Lower lobe of right lung (tissue), 2 donors: Measurements from ENCODE around the gene CLEC2L. TPM values are rescaled to one million over a fixed set of nuclear protein-coding genes. Genes with fewer than 3 reads are reported as not detected.

Experiments used
- ATAC-seq, 2 donors: fragments of 200-7000 bp; cut with Tn5 transposase; one replicate each; pipeline ENCODE4 v1.9.1; 2020 to 2022; ENCODE audit warnings: mild to moderate bottlenecking in 2 of 2, moderate library complexity in 2 of 2
- DNase-seq: peaks from one replicate; pipeline ENCODE4 v3.0.0-alpha.2; 2020
- H3K27ac ChIP-seq: fragments of 200-600 bp; one replicate; pipeline ENCODE4 v1.8.0; 2022
- H3K27me3 ChIP-seq: fragments of 200-600 bp; one replicate; pipeline ENCODE4 v1.8.0; 2022; ENCODE audit warnings: low read depth
- H3K36me3 ChIP-seq: fragments of 200-600 bp; one replicate; pipeline ENCODE4 v1.8.0; 2022; ENCODE audit warnings: mild to moderate bottlenecking
- H3K4me1 ChIP-seq: fragments of 200-600 bp; one replicate; pipeline ENCODE4 v1.8.0; 2022
- H3K4me3 ChIP-seq: fragments of 200-600 bp; one replicate; pipeline ENCODE4 v1.8.0; 2022; ENCODE audit warnings: mild to moderate bottlenecking
- H3K9me3 ChIP-seq: fragments of 200-600 bp; one replicate; pipeline ENCODE4 v1.8.0; 2022
- CTCF ChIP-seq: fragments of 200-600 bp; IDR thresholded peaks from one replicate; pipeline ENCODE4 v1.8.0; 2022; ENCODE audit warnings: antibody characterized with exemption, mild to moderate bottlenecking
- intact Hi-C: fragments of 100-400 bp; cut with DNase I; formaldehyde crosslinking; loops from one replicate; pipeline ENCODE4 v1.11.0; 2022
- total RNA-seq: library from RNA; stranded (reverse); fragmentation: NEBNext Ultra II Directional; extraction: Animal tissue kit (Norgen Biotek cat#: 25700); gene quantifications from one replicate; pipeline ENCODE4 v1.2.1, GENCODE V29; 2021
- donor health status: DM: no; HTN: yes; CAD: no; lungs with severe emphysema.

CLEC2L gene
- total RNA-seq, 1 donor from 2014 or later, result not detected

- ATAC-seq (no peak), DNase-seq (no peak)
- Histone ChIP-seq H3K4me3 (no peak overlapping the region), H3K27ac (no peak overlapping the region), H3K36me3 (peaks cover 58% of the 10 kb centered on the region), H3K27me3 (no peaks in the 10 kb centered on the region), H3K4me1 (peaks cover under 1% of the 10 kb centered on the region), H3K9me3 (no peaks in the 10 kb centered on the region)
- intact Hi-C loops, result no loop called here
- no peak for TF ChIP-seq CTCF
These were observed 46.6 kb downstream of the CLEC2L start for GRCh38 chr7:139570119-139570518.

DNA sequence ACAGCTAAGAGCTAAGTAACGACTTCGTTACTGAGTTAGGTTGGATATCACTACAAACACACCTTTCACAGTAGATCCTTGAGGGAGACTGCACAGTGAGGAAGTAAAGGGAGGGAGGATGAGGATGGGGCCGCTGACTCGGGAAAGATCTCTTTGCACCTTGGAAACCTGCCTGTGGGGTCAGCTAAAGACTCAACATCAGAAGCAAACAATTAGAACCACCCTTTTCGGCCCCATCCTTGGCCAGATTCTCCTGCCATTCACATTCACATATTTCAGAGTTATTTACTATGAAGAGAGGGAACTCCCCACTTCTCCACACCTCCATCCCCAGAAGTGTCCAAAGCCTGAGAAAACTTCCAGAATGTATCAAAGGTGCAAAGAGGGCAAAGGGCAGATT is 47.1 kb downstream of the CLEC2L start:
- TF ChIP-seq CTCF, result no peak
- intact Hi-C loops, result no loop called here
- no peak overlapping the region for H3K4me3 ChIP-seq
- H3K4me1 ChIP-seq, result no peaks in the 10 kb centered on the region
- H3K36me3 ChIP-seq, result peaks cover 63% of the 10 kb centered on the region
- H3K27ac ChIP-seq, result no peak overlapping the region
- no peak for DNase-seq
- H3K9me3 ChIP-seq, result no peaks in the 10 kb centered on the region
- no peak for ATAC-seq
- H3K27me3 ChIP-seq, result no peaks in the 10 kb centered on the region

- H3K9me3 ChIP-seq, result no peaks in the 10 kb centered on the region
- H3K27me3 ChIP-seq, result no peaks in the 10 kb centered on the region
- peaks cover 68% of the 10 kb centered on the region for H3K36me3 ChIP-seq
- H3K27ac ChIP-seq, result no peak overlapping the region
- no peaks in the 10 kb centered on the region for H3K4me1 ChIP-seq
- ATAC-seq, result no peak
- no peak for TF ChIP-seq CTCF
- intact Hi-C loops, result no loop called here
- no peak for DNase-seq
- H3K4me3 ChIP-seq, result no peak overlapping the region
These were observed 47.7 kb downstream of the CLEC2L start for GRCh38 chr7:139571190-139571589.

GRCh38 chr7:139571651-139572050 is 48.2 kb downstream of the CLEC2L start:
- DNase-seq (no peak), ATAC-seq (no peak)
- Histone ChIP-seq H3K4me3 (no peak overlapping the region), H3K9me3 (no peaks in the 10 kb centered on the region), H3K4me1 (no peaks in the 10 kb centered on the region), H3K27me3 (no peaks in the 10 kb centered on the region), H3K36me3 (peaks cover 73% of the 10 kb centered on the region), H3K27ac (no peak overlapping the region)
- intact Hi-C loops, result no loop called here
- TF ChIP-seq CTCF, result no peak

- no peaks in the 10 kb centered on the region for H3K27me3 ChIP-seq
- ATAC-seq, result no peak
- TF ChIP-seq CTCF, result no peak
- DNase-seq, result no peak
- intact Hi-C loops, result no loop called here
- no peak overlapping the region for H3K27ac ChIP-seq
- no peaks in the 10 kb centered on the region for H3K4me1 ChIP-seq
- peaks cover 74% of the 10 kb centered on the region for H3K36me3 ChIP-seq
- no peak overlapping the region for H3K4me3 ChIP-seq
- H3K9me3 ChIP-seq, result no peaks in the 10 kb centered on the region
These were observed 48.6 kb downstream of the CLEC2L start for GRCh38 chr7:139572071-139572470.
